ENCODE measurements around the gene ELMO1.
A peak's percentile ranks its signal among the peaks of the same experiment; 100 is the strongest.

The ELMO1 gene

GRCh38 chr7:37359662-37360444 lies 88.8 kb downstream of the ELMO1 start:
- Mint-ChIP-seq H3K4me1 (ENCODE audit: low read depth in 2 of 2) (peaks cover 29 to 45% of the 10 kb centered on the region in 2 donors), H3K27ac (peak overlapping the region in 1 of 2 donors; percentile 84), H3K9me3 (no peaks in the 10 kb centered on the region), H3K36me3 (ENCODE audit: insufficient read depth) (no peaks in the 10 kb centered on the region), H3K4me3 (peak overlapping the region in 1 of 2 donors; percentile 44), H3K27me3 (no peaks in the 10 kb centered on the region)
- ATAC-seq (replicated peaks) = no peak
- DNase-seq = no peak

- ATAC-seq (replicated peaks) (no peak), DNase-seq (no peak)
- Mint-ChIP-seq H3K27me3 (no peaks in the 10 kb centered on the region), H3K4me3 (no peak overlapping the region), H3K36me3 (ENCODE audit: insufficient read depth) (no peaks in the 10 kb centered on the region), H3K27ac (no peak overlapping the region), H3K9me3 (no peaks in the 10 kb centered on the region), H3K4me1 (ENCODE audit: low read depth in 2 of 2) (peaks cover 34 to 52% of the 10 kb centered on the region in 2 donors)
Measured at GRCh38 chr7:37359180-37359579, 89.5 kb downstream of the ELMO1 start.

- no peak overlapping the region for H3K27ac Mint-ChIP-seq
- H3K36me3 Mint-ChIP-seq (ENCODE audit: insufficient read depth) = peaks cover 7% of the 10 kb centered on the region
- no peaks in the 10 kb centered on the region for H3K9me3 Mint-ChIP-seq
- ATAC-seq (replicated peaks) (no peak), DNase-seq (no peak)
- no peak overlapping the region for H3K4me3 Mint-ChIP-seq
- H3K27me3 Mint-ChIP-seq = no peaks in the 10 kb centered on the region
- H3K4me1 Mint-ChIP-seq (ENCODE audit: low read depth in 2 of 2) = peaks cover 36 to 56% of the 10 kb centered on the region in 2 donors
Measured at GRCh38 chr7:37357637-37357996, 91.0 kb downstream of the ELMO1 start.

GRCh38 chr7:37356911-37357636 lies 91.6 kb downstream of the ELMO1 start:
- ATAC-seq (replicated peaks) (no peak), DNase-seq (no peak)
- Mint-ChIP-seq H3K4me3 (no peak overlapping the region), H3K36me3 (ENCODE audit: insufficient read depth) (peaks cover 7% of the 10 kb centered on the region), H3K27ac (peak overlapping the region in 1 of 2 donors; percentile 16), H3K9me3 (no peaks in the 10 kb centered on the region), H3K27me3 (no peaks in the 10 kb centered on the region), H3K4me1 (ENCODE audit: low read depth in 2 of 2) (peaks cover 36 to 58% of the 10 kb centered on the region in 2 donors)

GRCh38 chr7:37354656-37355131 lies 94.0 kb downstream of the ELMO1 start:
- H3K27me3 Mint-ChIP-seq = no peaks in the 10 kb centered on the region

GRCh38 chr7:37353949-37354655 lies 94.6 kb downstream of the ELMO1 start:
- DNase-seq (no peak), ATAC-seq (replicated peaks) (no peak)
- Mint-ChIP-seq H3K4me1 (ENCODE audit: low read depth in 2 of 2) (peaks cover 39 to 49% of the 10 kb centered on the region in 2 donors), H3K36me3 (ENCODE audit: insufficient read depth) (peaks cover 7% of the 10 kb centered on the region), H3K4me3 (peak overlapping the region; percentile 92), H3K9me3 (no peaks in the 10 kb centered on the region), H3K27me3 (no peaks in the 10 kb centered on the region), H3K27ac (peak overlapping the region; percentile 92 to 95)

More at GRCh38 chr7:37354656-37355131, 94.0 kb downstream of the ELMO1 start:
- Mint-ChIP-seq H3K9me3 (no peaks in the 10 kb centered on the region), H3K27ac (peak overlapping the region; percentile 51 to 82), H3K36me3 (ENCODE audit: insufficient read depth) (peaks cover 7% of the 10 kb centered on the region), H3K4me1 (ENCODE audit: low read depth in 2 of 2) (peaks cover 38 to 49% of the 10 kb centered on the region in 2 donors), H3K4me3 (peak overlapping the region; percentile 61)
- ATAC-seq (replicated peaks) (no peak), DNase-seq (no peak)

- no peaks in the 10 kb centered on the region for H3K9me3 Mint-ChIP-seq
Measured at GRCh38 chr7:37352974-37353948, 95.4 kb downstream of the ELMO1 start.

GRCh38 chr7:37352251-37352880 lies 96.3 kb downstream of the ELMO1 start:
- H3K27ac Mint-ChIP-seq = peak overlapping the region in 1 of 2 donors; percentile 92
- H3K36me3 Mint-ChIP-seq (ENCODE audit: insufficient read depth) = peaks cover 7% of the 10 kb centered on the region
- no peak for DNase-seq
- no peak for ATAC-seq (replicated peaks)
- peaks cover 39 to 45% of the 10 kb centered on the region in 2 donors for H3K4me1 Mint-ChIP-seq (ENCODE audit: low read depth in 2 of 2)
- H3K4me3 Mint-ChIP-seq = peak overlapping the region; percentile 92
- H3K27me3 Mint-ChIP-seq = no peaks in the 10 kb centered on the region
- no peaks in the 10 kb centered on the region for H3K9me3 Mint-ChIP-seq

More at GRCh38 chr7:37352974-37353948, 95.4 kb downstream of the ELMO1 start:
- Mint-ChIP-seq H3K27ac (peak overlapping the region; percentile 92 to 95), H3K4me1 (ENCODE audit: low read depth in 2 of 2) (peaks cover 42 to 52% of the 10 kb centered on the region in 2 donors), H3K4me3 (peak overlapping the region; percentile 92), H3K27me3 (no peaks in the 10 kb centered on the region), H3K36me3 (ENCODE audit: insufficient read depth) (peaks cover 7% of the 10 kb centered on the region)
- DNase-seq = peak; percentile 55 to 67 (median 57)
- ATAC-seq (replicated peaks) = peak; percentile 84

GRCh38 chr7:37351716-37352115 lies 96.9 kb downstream of the ELMO1 start:
- Mint-ChIP-seq H3K4me1 (ENCODE audit: low read depth in 2 of 2) (peaks cover 37 to 43% of the 10 kb centered on the region in 2 donors), H3K9me3 (no peaks in the 10 kb centered on the region), H3K4me3 (no peak overlapping the region), H3K36me3 (ENCODE audit: insufficient read depth) (peaks cover 7% of the 10 kb centered on the region), H3K27ac (no peak overlapping the region), H3K27me3 (no peaks in the 10 kb centered on the region)
- ATAC-seq (replicated peaks) = no peak
- no peak for DNase-seq

GRCh38 chr7:37349979-37350590 lies 98.6 kb downstream of the ELMO1 start:
- H3K4me3 Mint-ChIP-seq = no peak overlapping the region
- peaks cover 30 to 44% of the 10 kb centered on the region in 2 donors for H3K4me1 Mint-ChIP-seq (ENCODE audit: low read depth in 2 of 2)
- peak overlapping the region in 1 of 2 donors; percentile 41 for H3K27ac Mint-ChIP-seq
- DNase-seq (no peak), ATAC-seq (replicated peaks) (no peak)
- H3K27me3 Mint-ChIP-seq = no peaks in the 10 kb centered on the region
- H3K9me3 Mint-ChIP-seq = no peaks in the 10 kb centered on the region
- H3K36me3 Mint-ChIP-seq (ENCODE audit: insufficient read depth) = peaks cover 13% of the 10 kb centered on the region

GRCh38 chr7:37348982-37349381 lies 99.7 kb downstream of the ELMO1 start:
- Mint-ChIP-seq H3K4me1 (ENCODE audit: low read depth in 2 of 2) (peaks cover 28 to 37% of the 10 kb centered on the region in 2 donors), H3K27me3 (no peaks in the 10 kb centered on the region), H3K9me3 (no peaks in the 10 kb centered on the region), H3K4me3 (no peak overlapping the region), H3K36me3 (ENCODE audit: insufficient read depth) (peaks cover 15% of the 10 kb centered on the region), H3K27ac (no peak overlapping the region)
- DNase-seq (no peak), ATAC-seq (replicated peaks) (no peak)

GRCh38 chr7:37346761-37347160 lies 101.9 kb downstream of the ELMO1 start:
- no peaks in the 10 kb centered on the region for H3K27me3 Mint-ChIP-seq
- H3K27ac Mint-ChIP-seq = peak overlapping the region in 1 of 2 donors; percentile 35
- no peaks in the 10 kb centered on the region for H3K9me3 Mint-ChIP-seq
- no peak overlapping the region for H3K4me3 Mint-ChIP-seq
- peaks cover 26 to 33% of the 10 kb centered on the region in 2 donors for H3K4me1 Mint-ChIP-seq (ENCODE audit: low read depth in 2 of 2)
- ATAC-seq (replicated peaks) (no peak), DNase-seq (no peak)
- H3K36me3 Mint-ChIP-seq (ENCODE audit: insufficient read depth) = peaks cover 16% of the 10 kb centered on the region

All from effector memory CD8-positive, alpha-beta T cell (primary cell).